ENCODE results near the gene NOSIP. TPM values are rescaled to one million over a fixed set of nuclear protein-coding genes. Genes with fewer than 3 reads are reported as not detected.

Gene NOSIP
- polyA plus RNA-seq, 1 of the 3 experiments (the other 2 are of a cell fraction) = 128 TPM

DNA sequence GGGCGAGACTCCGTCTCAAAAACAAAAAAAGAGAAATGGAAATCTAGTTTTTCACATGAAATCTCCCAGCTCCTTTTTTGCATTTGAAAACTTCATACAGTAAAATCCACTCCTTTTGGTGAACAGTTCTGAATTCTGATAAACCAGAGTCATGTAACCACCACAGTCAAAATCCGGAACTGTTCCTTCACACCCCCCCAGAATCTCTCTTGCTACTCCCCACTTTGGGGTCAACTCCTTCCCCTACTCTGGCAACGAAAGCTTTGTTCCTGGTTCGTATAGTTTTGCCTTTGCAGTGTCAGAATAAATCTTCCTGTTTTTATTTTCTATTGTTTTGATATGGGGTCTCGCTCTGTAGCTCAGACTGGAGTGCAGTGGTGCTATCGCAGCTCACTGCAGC is 28.8 kb downstream of the NOSIP start:
- POLR2A ChIA-PET = interaction anchor here (1.2 kb wide), 1 partner anchor 9 kb away, joined by 3 read pairs; no protein-coding TSS in a partner anchor
- Histone ChIP-seq H3K27ac (ENCODE audit: low read depth in 2 of 2, low read length in 1 of 2) (no peak overlapping the region), H4K20me1 (ENCODE audit: insufficient read depth) (no peaks in the 10 kb centered on the region), H3K4me1 (ENCODE audit: control insufficient read depth in 1 of 2, insufficient read depth in 2 of 2, low read depth in 1 of 2, low read length in 1 of 2) (no peaks in the 10 kb centered on the region; a peak in 1 of 4 replicates), H3K9ac (no peak overlapping the region), H2AFZ (ENCODE audit: low read depth) (no peak overlapping the region), H3K9me2 (no peaks in the 10 kb centered on the region), H3K4me2 (no peak overlapping the region), H3K27me3 (ENCODE audit: insufficient read depth) (no peaks in the 10 kb centered on the region), H3K36me3 (replicated peaks in 1 of 2; ENCODE audit: control insufficient read depth in 1 of 2, insufficient read depth in 2 of 2, low read length in 1 of 2) (peaks cover 8 to 11% of the 10 kb centered on the region in 2 experiments), H3K4me3 (ENCODE audit: low read depth in 2 of 2, low read length in 1 of 2) (no peak overlapping the region), H3K9me3 (no peaks in the 10 kb centered on the region), H3K79me2 (ENCODE audit: insufficient read depth) (no peaks in the 10 kb centered on the region), H3F3A (replicated peaks; ENCODE audit: insufficient read depth) (peaks cover 26% of the 10 kb centered on the region)
- 94% methylated on average over 7 of the region's 7 CpGs for whole genome bisulfite sequencing (ENCODE audit: low lambda C conversion rate)
- TF ChIP-seq TAF1 (IDR thresholded peaks at IDR 0.05; ENCODE audit: borderline replicate concordance, low read depth, low read length) (no peak), FOXM1 (IDR thresholded peaks at IDR 0.05; ENCODE audit: low read depth) (no peak), FOXJ3 (CRISPR knock-in tag; IDR thresholded peaks at IDR 0.05) (no peak), ELF1 (IDR thresholded peaks at IDR 0.05) (no peak), FOSL2 (IDR thresholded peaks at IDR 0.05; ENCODE audit: borderline replicate concordance, low read depth) (no peak), EP300 (IDR thresholded peaks at IDR 0.05; ENCODE audit: borderline replicate concordance in 1 of 2, low read depth in 1 of 2, low read length in 1 of 2) (no peak), CHD2 (IDR thresholded peaks at IDR 0.05; ENCODE audit: low read length, partially characterized antibody) (no peak), RCOR1 (IDR thresholded peaks at IDR 0.05; ENCODE audit: low read length) (no peak), EZH2phosphoT487 (IDR thresholded peaks at IDR 0.05; ENCODE audit: borderline replicate concordance, low read depth) (no peak), YY1 (IDR thresholded peaks at IDR 0.05; ENCODE audit: low read depth) (no peak), NFIC (IDR thresholded peaks at IDR 0.05; ENCODE audit: borderline replicate concordance) (no peak), RXRA (IDR thresholded peaks at IDR 0.05; ENCODE audit: borderline replicate concordance, low read depth) (no peak), GATA2 (CRISPR knock-in tag; IDR thresholded peaks at IDR 0.05) (no peak), TCF12 (IDR thresholded peaks at IDR 0.05) (no peak), RFX5 (IDR thresholded peaks at IDR 0.05; ENCODE audit: low read length) (no peak), JUND (IDR thresholded peaks at IDR 0.05) (no peak)
- TF ChIP-seq, protein P1, sequence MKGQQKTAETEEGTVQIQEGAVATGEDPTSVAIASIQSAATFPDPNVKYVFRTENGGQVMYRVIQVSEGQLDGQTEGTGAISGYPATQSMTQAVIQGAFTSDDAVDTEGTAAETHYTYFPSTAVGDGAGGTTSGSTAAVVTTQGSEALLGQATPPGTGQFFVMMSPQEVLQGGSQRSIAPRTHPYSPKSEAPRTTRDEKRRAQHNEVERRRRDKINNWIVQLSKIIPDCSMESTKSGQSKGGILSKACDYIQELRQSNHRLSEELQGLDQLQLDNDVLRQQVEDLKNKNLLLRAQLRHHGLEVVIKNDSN (IDR thresholded peaks at IDR 0.05; ENCODE audit: borderline replicate concordance, low read depth) = no peak
- TF ChIP-seq, protein P2, sequence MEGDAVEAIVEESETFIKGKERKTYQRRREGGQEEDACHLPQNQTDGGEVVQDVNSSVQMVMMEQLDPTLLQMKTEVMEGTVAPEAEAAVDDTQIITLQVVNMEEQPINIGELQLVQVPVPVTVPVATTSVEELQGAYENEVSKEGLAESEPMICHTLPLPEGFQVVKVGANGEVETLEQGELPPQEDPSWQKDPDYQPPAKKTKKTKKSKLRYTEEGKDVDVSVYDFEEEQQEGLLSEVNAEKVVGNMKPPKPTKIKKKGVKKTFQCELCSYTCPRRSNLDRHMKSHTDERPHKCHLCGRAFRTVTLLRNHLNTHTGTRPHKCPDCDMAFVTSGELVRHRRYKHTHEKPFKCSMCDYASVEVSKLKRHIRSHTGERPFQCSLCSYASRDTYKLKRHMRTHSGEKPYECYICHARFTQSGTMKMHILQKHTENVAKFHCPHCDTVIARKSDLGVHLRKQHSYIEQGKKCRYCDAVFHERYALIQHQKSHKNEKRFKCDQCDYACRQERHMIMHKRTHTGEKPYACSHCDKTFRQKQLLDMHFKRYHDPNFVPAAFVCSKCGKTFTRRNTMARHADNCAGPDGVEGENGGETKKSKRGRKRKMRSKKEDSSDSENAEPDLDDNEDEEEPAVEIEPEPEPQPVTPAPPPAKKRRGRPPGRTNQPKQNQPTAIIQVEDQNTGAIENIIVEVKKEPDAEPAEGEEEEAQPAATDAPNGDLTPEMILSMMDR (IDR thresholded peaks at IDR 0.05) = no peak
- TF ChIP-seq, protein P3, sequence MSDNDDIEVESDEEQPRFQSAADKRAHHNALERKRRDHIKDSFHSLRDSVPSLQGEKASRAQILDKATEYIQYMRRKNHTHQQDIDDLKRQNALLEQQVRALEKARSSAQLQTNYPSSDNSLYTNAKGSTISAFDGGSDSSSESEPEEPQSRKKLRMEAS (IDR thresholded peaks at IDR 0.05; ENCODE audit: low read depth) = no peak
- DNase-seq = no peak
- CTCF ChIA-PET = interaction anchor here (1.0 to 10.0 kb wide), 4 partner anchors 14 to 52 kb away, joined by 3 to 87 read pairs (median 6); no protein-coding TSS in a partner anchor
